NCI-H774 (cell line): ENCODE data around the gene TBC1D14.

Experiments used
- DNase-seq: peaks from one replicate; lab custom pipeline; 2025; lab: John Stamatoyannopoulos, UW

TBC1D14 gene

GRCh38 chr4:6929812-6930464 lies 20.3 kb downstream of the TBC1D14 start:
- DNase-seq: no peak

GRCh38 chr4:6932475-6932874 lies 22.8 kb downstream of the TBC1D14 start:
- DNase-seq: no peak

GRCh38 chr4:6932918-6933317 lies 23.3 kb downstream of the TBC1D14 start:
- no peak for DNase-seq

- DNase-seq: no peak
These were observed 24.2 kb downstream of the TBC1D14 start for GRCh38 chr4:6933691-6934430.

- no peak for DNase-seq
These were observed 26.3 kb downstream of the TBC1D14 start for GRCh38 chr4:6935965-6936364.

GRCh38 chr4:6937201-6937600 lies 27.6 kb downstream of the TBC1D14 start:
- no peak for DNase-seq

GRCh38 chr4:6937754-6938153 lies 28.1 kb downstream of the TBC1D14 start:
- DNase-seq: no peak

- no peak for DNase-seq
These were observed 28.6 kb downstream of the TBC1D14 start for GRCh38 chr4:6938237-6938636.

GRCh38 chr4:6938647-6939271 lies 29.1 kb downstream of the TBC1D14 start:
- no peak for DNase-seq

- no peak for DNase-seq
These were observed 30.4 kb downstream of the TBC1D14 start for GRCh38 chr4:6939761-6940743.

GRCh38 chr4:6940744-6941137 lies 31.1 kb downstream of the TBC1D14 start:
- no peak for DNase-seq

GRCh38 chr4:6941796-6942195 lies 32.2 kb downstream of the TBC1D14 start:
- no peak for DNase-seq

- DNase-seq: no peak
These were observed 32.7 kb downstream of the TBC1D14 start for GRCh38 chr4:6942238-6942800.

GRCh38 chr4:6943012-6943884 lies 33.6 kb downstream of the TBC1D14 start:
- DNase-seq: no peak

GRCh38 chr4:6943885-6944225 lies 34.2 kb downstream of the TBC1D14 start:
- no peak for DNase-seq

- no peak for DNase-seq
These were observed 34.9 kb downstream of the TBC1D14 start for GRCh38 chr4:6944301-6945051.

GRCh38 chr4:6945052-6945409 lies 35.4 kb downstream of the TBC1D14 start:
- no peak for DNase-seq

- no peak for DNase-seq
These were observed 36.9 kb downstream of the TBC1D14 start for GRCh38 chr4:6946497-6946896.

GRCh38 chr4:6948134-6948460 lies 38.5 kb downstream of the TBC1D14 start:
- DNase-seq: no peak

- no peak for DNase-seq
These were observed 42.3 kb downstream of the TBC1D14 start for GRCh38 chr4:6951880-6952381.
